Adrenal gland (tissue), 12 donors: ENCODE results near the gene NIF3L1. TPM values are rescaled to one million over a fixed set of nuclear protein-coding genes. Genes with fewer than 3 reads are reported as not detected.

ENCODE experiments used
- DNase-seq, 7 donors: peaks; one replicate each; pipeline ENCODE4 v3.0.0-alpha.2; 2019 to 2020
- H3K27ac ChIP-seq, 5 donors: fragments of 200-600 bp; sonication (generic) in 4 of 5; 1 replicate in 3 of 5; 2 replicates in 2 of 5; pipeline versions ENCODE4 v1.5.1 to v1.8.0; 2016 to 2020; ENCODE audit warnings: mild to moderate bottlenecking in 1 of 5
- H3K27me3 ChIP-seq: fragments of 200-600 bp; 2 replicates; pipeline ENCODE4 v1.8.0; 2021
- H3K36me3 ChIP-seq, 2 donors: fragments of 200-600 bp; replicated peaks in 1 of 2; 1 replicate in 1 of 2; 2 replicates in 1 of 2; pipeline versions ENCODE4 v1.5.1 to v1.8.0; 2018 to 2022
- H3K4me1 ChIP-seq, 2 donors: fragments of 200-600 bp; replicated peaks in 1 of 2; 1 replicate in 1 of 2; 2 replicates in 1 of 2; pipeline versions ENCODE4 v1.5.1 to v1.8.0; 2018 to 2021
- H3K4me3 ChIP-seq, 4 donors: fragments of 200-600 bp; sonication (generic) in 3 of 4; one replicate each; pipeline ENCODE4 v1.5.1; 2016 to 2018
- H3K9me3 ChIP-seq, 3 donors: fragments of 200-600 bp; sonication (generic) in 1 of 3; replicated peaks in 1 of 3; 1 replicate in 2 of 3; 2 replicates in 1 of 3; pipeline versions ENCODE4 v1.5.1 to v1.8.0; 2016 to 2021
- POLR2A ChIP-seq, 2 donors: fragments of 450-650 bp; IDR thresholded peaks; one replicate each; pipeline ENCODE4 v1.6.1; 2017; ENCODE audit warnings: antibody characterized with exemption in 2 of 2, mild to moderate bottlenecking in 2 of 2, moderate library complexity in 1 of 2
- WGBS, 4 donors: extraction: QIAGEN DNeasy Blood & Tissue Kit in 2 of 4; methylation state at CpG; one replicate each; pipeline versions ENCODE4 v1.1.5 to v1.1.7; 2013 to 2017; 5-methylcytosine and 5-hydroxymethylcytosine counted together
- intact Hi-C, 2 donors: fragments of 100-400 bp; cut with DNase I; formaldehyde crosslinking; loops; one replicate each; pipeline versions ENCODE4 v1.14.1 to v1.15.0; 2022 to 2023
- polyA plus RNA-seq, 3 donors: library from polyadenylated mRNA; stranded (reverse); fragments of 200-250 nt in 2 of 3; fragments of 350-450 nt in 1 of 3; fragmentation: Illumina TruSeq in 1 of 3; extraction: RNeasy Lipid Tissue Mini Kit (QIAGEN cat#74804) in 1 of 3; gene quantifications; one replicate each; pipeline ENCODE4 v1.2.3, GENCODE V29; 2013 to 2014
- total RNA-seq, 9 donors: library from RNA; depleted of rRNA in 4 of 9; stranded (reverse); fragments of >200 nt in 4 of 9; fragments of 120-200 nt in 1 of 9; fragmentation: NEBNext Ultra II Directional in 1 of 9; extraction: Animal tissue kit (Norgen Biotek cat#: 25700) in 1 of 9; gene quantifications; one replicate each; pipeline versions ENCODE4 v1.1.0 to v1.2.4, GENCODE V29; 2013 to 2023
- TF ChIP-seq, protein P1 (sequence below), 6 experiments: fragments of 450-650 bp in 4 of 6; fragments of 200-600 bp in 2 of 6; sonication (generic) in 1 of 6; IDR thresholded peaks; 1 replicate in 5 of 6; 2 replicates in 1 of 6; pipeline versions ENCODE4 v1.5.1 to v1.8.0; 2016 to 2021; ENCODE audit warnings: antibody characterized with exemption in 6 of 6, mild to moderate bottlenecking in 2 of 6, moderate library complexity in 1 of 6
- donor health status: healthy with polysubstance abuse.
- donor health status: Bipolar disorder and iron deficiency.
- donor health status: DM: yes; HTN: yes; CAD: no.
- donor health status: DM: no; HTN: no; CAD: no.
- donor health status: DM: no; HTN: no; CAD: no.
- donor health status: DM: yes; HTN: yes; CAD: no.

Gene NIF3L1
- total and polyA plus RNA-seq, 12 donors: 10.1 to 60.1 (median 24.7) TPM

DNA sequence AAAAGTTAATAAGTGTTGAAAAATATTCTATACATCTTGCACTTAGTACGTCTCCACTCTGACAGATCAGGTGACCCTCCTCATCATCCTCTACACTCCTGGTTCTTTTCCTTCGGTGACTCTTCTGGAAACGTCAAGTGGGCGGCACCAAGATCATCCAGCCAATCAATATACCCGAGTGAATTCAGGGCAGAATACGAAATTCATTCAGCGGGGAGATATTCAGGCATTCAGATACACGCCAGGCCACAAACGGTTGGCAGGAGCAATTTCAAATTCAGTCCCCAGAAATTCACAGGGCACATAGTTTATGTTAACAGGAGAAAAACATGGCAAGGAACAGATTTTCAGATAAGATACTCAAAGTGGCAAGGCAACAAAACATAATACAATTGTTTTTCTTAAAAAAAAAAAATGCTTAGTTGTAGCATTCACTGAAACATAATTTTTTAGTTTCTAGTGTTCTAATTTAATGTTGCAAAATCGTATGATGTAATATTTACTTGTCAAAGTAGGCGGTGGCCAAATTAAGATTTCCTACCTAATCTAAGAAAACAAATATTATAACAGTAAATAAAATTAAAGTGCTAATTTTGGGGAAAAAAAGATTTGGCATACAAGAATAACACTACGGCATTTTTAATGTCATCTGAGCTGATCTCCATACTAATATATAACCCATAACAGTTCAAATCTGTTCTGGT lies 28.9 kb upstream of the NIF3L1 start:
- Histone ChIP-seq H3K27me3 (no peaks in the 10 kb centered on the region), H3K36me3 (peaks cover 0 to 47% of the 10 kb centered on the region in 2 donors), H3K27ac (peak overlapping the region in 4 of 5 donors; percentile 23 to 100 (median 64)), H3K9me3 (no peaks in the 10 kb centered on the region), H3K4me1 (peaks cover 39 to 49% of the 10 kb centered on the region in 2 donors), H3K4me3 (peak overlapping the region in 1 of 4 donors; percentile 95)
- intact Hi-C loops: loop anchor here in 1 of 2 donors (5.0 kb wide), 1 partner anchor 43 kb away; no protein-coding TSS in a partner anchor
- 14 to 20% (median 18%) methylated on average over 12 of the region's 12 CpGs for WGBS, 4 donors
- TF ChIP-seq, protein P1, sequence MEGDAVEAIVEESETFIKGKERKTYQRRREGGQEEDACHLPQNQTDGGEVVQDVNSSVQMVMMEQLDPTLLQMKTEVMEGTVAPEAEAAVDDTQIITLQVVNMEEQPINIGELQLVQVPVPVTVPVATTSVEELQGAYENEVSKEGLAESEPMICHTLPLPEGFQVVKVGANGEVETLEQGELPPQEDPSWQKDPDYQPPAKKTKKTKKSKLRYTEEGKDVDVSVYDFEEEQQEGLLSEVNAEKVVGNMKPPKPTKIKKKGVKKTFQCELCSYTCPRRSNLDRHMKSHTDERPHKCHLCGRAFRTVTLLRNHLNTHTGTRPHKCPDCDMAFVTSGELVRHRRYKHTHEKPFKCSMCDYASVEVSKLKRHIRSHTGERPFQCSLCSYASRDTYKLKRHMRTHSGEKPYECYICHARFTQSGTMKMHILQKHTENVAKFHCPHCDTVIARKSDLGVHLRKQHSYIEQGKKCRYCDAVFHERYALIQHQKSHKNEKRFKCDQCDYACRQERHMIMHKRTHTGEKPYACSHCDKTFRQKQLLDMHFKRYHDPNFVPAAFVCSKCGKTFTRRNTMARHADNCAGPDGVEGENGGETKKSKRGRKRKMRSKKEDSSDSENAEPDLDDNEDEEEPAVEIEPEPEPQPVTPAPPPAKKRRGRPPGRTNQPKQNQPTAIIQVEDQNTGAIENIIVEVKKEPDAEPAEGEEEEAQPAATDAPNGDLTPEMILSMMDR (IDR thresholded peaks at IDR 0.05): no peak
- peak; percentile 63 to 85 for TF ChIP-seq POLR2A (IDR thresholded peaks at IDR 0.05)
- peak; percentile 61 to 87 (median 71) for DNase-seq

DNA sequence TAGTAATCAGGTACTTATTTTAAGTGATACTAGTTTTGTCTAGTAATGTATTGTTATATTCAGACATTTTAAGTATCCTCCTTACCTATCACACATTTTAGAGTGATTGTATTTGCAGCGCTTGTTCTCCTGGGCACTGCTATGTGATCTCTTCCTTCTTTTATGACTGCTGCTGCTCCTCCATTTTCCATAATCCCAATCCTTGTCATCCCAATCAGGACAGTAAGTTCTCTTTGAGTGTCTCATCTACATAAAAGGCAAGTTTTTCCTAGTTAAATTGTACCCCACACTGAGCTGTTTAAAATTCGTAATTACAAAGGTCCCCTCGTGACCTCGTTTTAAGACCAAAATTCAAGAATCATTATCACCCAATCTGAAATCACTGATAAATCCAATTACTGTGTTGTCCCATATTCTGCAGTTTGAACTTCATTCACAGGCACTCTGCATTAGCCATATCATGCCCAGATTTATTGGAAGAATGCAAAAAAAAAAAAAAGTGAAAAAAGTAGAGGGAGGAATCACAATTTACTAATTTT lies 27.5 kb upstream of the NIF3L1 start:
- DNase-seq: no peak
- Histone ChIP-seq H3K4me1 (peaks cover 39 to 54% of the 10 kb centered on the region in 2 donors), H3K27ac (peak overlapping the region in 4 of 5 donors; percentile 99 to 100 (median 100))

DNA sequence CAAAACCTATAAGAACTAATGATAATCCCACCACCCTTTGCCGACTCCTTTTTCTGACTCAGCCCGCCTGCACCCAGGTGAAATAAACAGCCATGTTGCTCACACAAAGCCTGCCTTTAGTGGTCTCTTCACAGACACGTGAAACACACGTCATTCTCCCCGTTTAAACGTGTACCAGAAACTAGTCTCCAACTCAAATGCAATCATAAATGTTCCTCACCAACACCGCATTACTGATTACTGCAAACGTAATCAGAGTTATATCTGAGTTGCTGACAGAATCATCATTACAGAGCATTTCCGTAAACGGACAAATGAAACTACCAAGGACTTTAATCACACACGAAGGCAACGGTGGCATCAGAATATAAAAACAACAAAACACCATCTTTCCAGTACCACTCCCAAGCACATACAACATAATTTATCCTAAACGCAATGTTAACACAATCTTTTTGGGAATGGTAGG lies 26.6 kb upstream of the NIF3L1 start:
- Histone ChIP-seq H3K9me3 (no peaks in the 10 kb centered on the region), H3K27me3 (no peaks in the 10 kb centered on the region), H3K4me1 (peaks cover 39 to 58% of the 10 kb centered on the region in 2 donors), H3K27ac (peak overlapping the region; percentile 99 to 100 (median 100)), H3K4me3 (peak overlapping the region in 3 of 4 donors; percentile 83 to 95 (median 92)), H3K36me3 (peaks cover 0 to 24% of the 10 kb centered on the region in 2 donors)
- TF ChIP-seq POLR2A (IDR thresholded peaks at IDR 0.05): peak; percentile 38 to 72
- TF ChIP-seq, protein P1 (IDR thresholded peaks at IDR 0.05): no peak
- intact Hi-C loops: loop anchor here in 1 of 2 donors (5.0 kb wide), 1 partner anchor 45 kb away; no protein-coding TSS in a partner anchor
- DNase-seq: peak; percentile 46 to 74 (median 56)
- WGBS, 4 donors: 0 to 1% (median 0%) methylated on average over 13 of the region's 13 CpGs

More for the DNA sequence above, 27.5 kb upstream of the NIF3L1 start:
- intact Hi-C loops: loop anchor here in 1 of 2 donors (5.0 kb wide), 1 partner anchor 44 kb away; no protein-coding TSS in a partner anchor
- H3K36me3 ChIP-seq: peaks cover 0 to 32% of the 10 kb centered on the region in 2 donors
- peak overlapping the region in 2 of 4 donors; percentile 92 to 95 for H3K4me3 ChIP-seq
- WGBS, 4 donors: 0 to 9% (median 5%) methylated on average over 4 of the region's 4 CpGs
- H3K9me3 ChIP-seq: no peaks in the 10 kb centered on the region
- TF ChIP-seq, protein P1 (IDR thresholded peaks at IDR 0.05): no peak
- no peak for TF ChIP-seq POLR2A (IDR thresholded peaks at IDR 0.05)
- no peaks in the 10 kb centered on the region for H3K27me3 ChIP-seq

DNA sequence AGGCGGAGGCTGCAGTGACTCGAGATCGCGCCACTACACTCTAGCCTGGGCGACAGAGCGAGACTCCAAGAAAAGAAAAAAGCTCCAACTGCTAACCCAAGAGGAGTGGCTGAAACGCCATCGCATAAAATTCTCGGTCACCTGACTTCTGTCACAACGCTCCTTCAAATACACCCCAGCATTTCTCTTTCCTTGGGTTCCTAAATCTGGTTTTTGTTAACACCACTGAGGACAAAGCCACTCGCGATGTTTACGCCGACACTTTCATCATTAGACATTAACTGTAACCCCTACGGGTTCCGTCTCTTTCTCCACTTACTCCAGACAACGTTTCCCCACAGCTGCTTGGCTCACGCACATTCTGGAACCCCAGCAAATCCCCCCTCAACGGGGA lies 25.4 kb upstream of the NIF3L1 start:
- Histone ChIP-seq H3K4me3 (peak overlapping the region; percentile 62 to 95 (median 88)), H3K27ac (peak overlapping the region; percentile 99 to 100 (median 100)), H3K36me3 (peaks cover 0 to 11% of the 10 kb centered on the region in 2 donors), H3K9me3 (no peaks in the 10 kb centered on the region), H3K27me3 (no peaks in the 10 kb centered on the region), H3K4me1 (peaks cover 38 to 53% of the 10 kb centered on the region in 2 donors)
- WGBS, 4 donors: 0 to 1% (median 1%) methylated on average over 18 to 19 of the region's 19 CpGs
- no peak for TF ChIP-seq POLR2A (IDR thresholded peaks at IDR 0.05)
- TF ChIP-seq, protein P1 (IDR thresholded peaks at IDR 0.05): no peak
- intact Hi-C loops: loop anchor here in 1 of 2 donors (5.0 kb wide), 1 partner anchor 46 kb away; no protein-coding TSS in a partner anchor
- peak in 4 of 7 donors; percentile 34 to 69 (median 46) for DNase-seq
